Loucy (cell line): ENCODE data around the gene CDS2.

ENCODE experiments used
- H2AFZ ChIP-seq: fragments of 200-600 bp; sonication (generic); 2 replicates; pipeline ENCODE4 v1.6.0; 2016; ENCODE audit warnings: antibody characterized with exemption, mild to moderate bottlenecking, low read length, moderate library complexity
- H3F3A ChIP-seq: fragments of 200-600 bp; 2 replicates; pipeline ENCODE4 v1.6.0; 2016; ENCODE audit warnings: antibody characterized with exemption, low read depth, mild to moderate bottlenecking
- H3K27me3 ChIP-seq: fragments of 200-600 bp; sonication (generic); 2 replicates; pipeline ENCODE4 v1.6.1; 2014; ENCODE audit warnings: low read length, mild to moderate bottlenecking; ENCODE audit not compliant: insufficient read depth, poor library complexity, severe bottlenecking
- H3K36me3 ChIP-seq: fragments of 200-600 bp; sonication (generic); 2 replicates; pipeline ENCODE4 v1.6.1; 2016; ENCODE audit warnings: low read length; ENCODE audit not compliant: insufficient read depth
- H3K4me1 ChIP-seq: fragments of 200-600 bp; sonication (generic); 2 replicates; pipeline ENCODE4 v1.5.1; 2014; ENCODE audit warnings: low read length, mild to moderate bottlenecking; ENCODE audit not compliant: insufficient read depth, poor library complexity, severe bottlenecking
- H3K4me2 ChIP-seq: fragments of 200-600 bp; sonication (generic); 2 replicates; pipeline ENCODE4 v1.6.0; 2014; ENCODE audit warnings: antibody characterized with exemption, low read length, low read depth, mild to moderate bottlenecking; ENCODE audit not compliant: poor library complexity, severe bottlenecking
- H3K4me3 ChIP-seq: fragments of 200-600 bp; sonication (generic); 2 replicates; pipeline ENCODE4 v1.5.1; 2014; ENCODE audit warnings: low read length, mild to moderate bottlenecking, mixed read lengths; ENCODE audit not compliant: poor library complexity, severe bottlenecking
- H3K79me2 ChIP-seq: fragments of 200-600 bp; sonication (generic); 2 replicates; pipeline ENCODE4 v1.6.1; 2014; ENCODE audit warnings: low read length; ENCODE audit not compliant: insufficient read depth
- H3K9ac ChIP-seq: fragments of 200-600 bp; sonication (generic); 2 replicates; pipeline ENCODE4 v1.6.0; 2014; ENCODE audit warnings: mild to moderate bottlenecking, low read depth, low read length, moderate library complexity; ENCODE audit not compliant: poor library complexity, severe bottlenecking
- H3K9me2 ChIP-seq: fragments of 200-600 bp; sonication (generic); replicated peaks from 2 replicates; pipeline ENCODE4 v1.6.1; 2016; ENCODE audit warnings: low read depth, low read length, mixed read lengths
- H3K9me3 ChIP-seq: fragments of 200-600 bp; sonication (generic); 2 replicates; pipeline ENCODE4 v1.6.1; 2014; ENCODE audit warnings: mild to moderate bottlenecking, antibody characterized with exemption, low read length, low read depth; ENCODE audit not compliant: insufficient read depth
- H4K20me1 ChIP-seq: fragments of 200-600 bp; sonication (generic); 2 replicates; pipeline ENCODE4 v1.6.0; 2014; ENCODE audit warnings: antibody characterized with exemption, low read length, mild to moderate bottlenecking; ENCODE audit not compliant: insufficient read depth, poor library complexity, severe bottlenecking
- EZH2phosphoT487 ChIP-seq: fragments of 200-600 bp; IDR thresholded peaks from 2 replicates; pipeline ENCODE4 v1.6.1; 2018; ENCODE audit warnings: antibody characterized with exemption, mild to moderate bottlenecking, moderate library complexity, borderline replicate concordance
- TF ChIP-seq, protein P1 (sequence below): fragments of 200-600 bp; sonication (generic); conservative IDR thresholded peaks from 2 replicates; pipeline ENCODE4 v1.5.1; 2014; ENCODE audit warnings: mild to moderate bottlenecking, antibody characterized with exemption, low read length

The CDS2 gene

GRCh38 chr20:5203380-5203779, 76.6 kb downstream of the CDS2 start:
- TF ChIP-seq EZH2phosphoT487: no peak
- TF ChIP-seq, protein P1, sequence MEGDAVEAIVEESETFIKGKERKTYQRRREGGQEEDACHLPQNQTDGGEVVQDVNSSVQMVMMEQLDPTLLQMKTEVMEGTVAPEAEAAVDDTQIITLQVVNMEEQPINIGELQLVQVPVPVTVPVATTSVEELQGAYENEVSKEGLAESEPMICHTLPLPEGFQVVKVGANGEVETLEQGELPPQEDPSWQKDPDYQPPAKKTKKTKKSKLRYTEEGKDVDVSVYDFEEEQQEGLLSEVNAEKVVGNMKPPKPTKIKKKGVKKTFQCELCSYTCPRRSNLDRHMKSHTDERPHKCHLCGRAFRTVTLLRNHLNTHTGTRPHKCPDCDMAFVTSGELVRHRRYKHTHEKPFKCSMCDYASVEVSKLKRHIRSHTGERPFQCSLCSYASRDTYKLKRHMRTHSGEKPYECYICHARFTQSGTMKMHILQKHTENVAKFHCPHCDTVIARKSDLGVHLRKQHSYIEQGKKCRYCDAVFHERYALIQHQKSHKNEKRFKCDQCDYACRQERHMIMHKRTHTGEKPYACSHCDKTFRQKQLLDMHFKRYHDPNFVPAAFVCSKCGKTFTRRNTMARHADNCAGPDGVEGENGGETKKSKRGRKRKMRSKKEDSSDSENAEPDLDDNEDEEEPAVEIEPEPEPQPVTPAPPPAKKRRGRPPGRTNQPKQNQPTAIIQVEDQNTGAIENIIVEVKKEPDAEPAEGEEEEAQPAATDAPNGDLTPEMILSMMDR: no peak
- Histone ChIP-seq H3F3A (no peaks in the 10 kb centered on the region), H4K20me1 (no peaks in the 10 kb centered on the region), H3K9me2 (no peaks in the 10 kb centered on the region), H3K36me3 (no peaks in the 10 kb centered on the region), H3K79me2 (no peaks in the 10 kb centered on the region), H3K9me3 (no peaks in the 10 kb centered on the region), H3K27me3 (no peaks in the 10 kb centered on the region), H3K4me1 (no peaks in the 10 kb centered on the region), H3K9ac (no peak overlapping the region), H3K4me2 (no peak overlapping the region), H3K4me3 (no peak overlapping the region), H2AFZ (no peak overlapping the region)

DNA sequence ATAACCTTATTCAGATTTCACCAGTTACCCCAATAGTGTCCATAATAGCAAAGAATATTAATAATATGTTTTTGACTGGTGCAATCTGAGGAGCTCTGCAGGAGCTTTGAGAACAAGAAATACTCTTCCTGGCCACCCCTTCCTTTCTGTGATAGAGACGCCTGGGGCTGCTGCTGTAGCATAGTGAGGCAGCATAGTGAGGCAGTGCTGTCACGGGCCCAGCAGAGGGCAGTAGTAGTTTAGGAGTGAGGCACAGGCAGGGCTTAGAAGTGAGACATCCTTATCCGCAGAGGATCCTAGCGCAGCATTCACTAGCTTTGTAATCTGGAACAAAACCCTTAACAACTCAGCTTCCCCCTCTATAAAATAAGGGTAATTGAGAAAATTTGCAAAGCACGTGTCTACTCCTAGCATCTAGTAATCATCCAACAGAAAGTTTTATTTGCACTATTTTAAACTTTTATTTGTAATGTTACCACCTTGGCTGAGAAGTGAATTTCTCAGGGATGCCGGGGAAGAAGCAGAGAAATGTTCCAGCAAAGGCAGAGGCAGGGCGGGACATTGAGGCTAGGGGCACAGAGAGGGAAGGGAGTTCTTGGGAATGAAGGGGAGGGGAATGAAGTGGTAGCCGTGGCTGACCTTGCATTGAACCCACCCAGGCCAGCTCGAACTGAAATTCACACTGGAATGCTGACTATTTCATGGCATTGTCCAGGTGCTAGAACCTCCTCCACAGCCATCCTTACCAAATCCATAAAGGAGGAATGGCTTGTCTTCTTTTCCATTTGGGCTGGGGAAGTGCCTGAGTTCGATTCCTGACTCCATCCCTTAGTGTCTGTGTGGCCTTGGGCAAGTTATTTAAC, 78.8 kb downstream of the CDS2 start:
- no peak overlapping the region for H3K4me2 ChIP-seq
- no peaks in the 10 kb centered on the region for H3K9me2 ChIP-seq
- H3K9ac ChIP-seq: no peak overlapping the region
- no peak overlapping the region for H3K4me3 ChIP-seq
- TF ChIP-seq, protein P1: peak; percentile 96
- no peak for TF ChIP-seq EZH2phosphoT487
- no peaks in the 10 kb centered on the region for H3K79me2 ChIP-seq
- no peaks in the 10 kb centered on the region for H3K36me3 ChIP-seq
- H4K20me1 ChIP-seq: no peaks in the 10 kb centered on the region
- H3K4me1 ChIP-seq: no peaks in the 10 kb centered on the region
- H3K27me3 ChIP-seq: no peaks in the 10 kb centered on the region
- no peaks in the 10 kb centered on the region for H3F3A ChIP-seq
- no peak overlapping the region for H2AFZ ChIP-seq
- no peaks in the 10 kb centered on the region for H3K9me3 ChIP-seq

GRCh38 chr20:5207138-5207537, 80.3 kb downstream of the CDS2 start:
- no peak overlapping the region for H3K9ac ChIP-seq
- no peak overlapping the region for H3K4me2 ChIP-seq
- H3K4me1 ChIP-seq: no peaks in the 10 kb centered on the region
- H3K4me3 ChIP-seq: no peak overlapping the region
- TF ChIP-seq, protein P1: no peak
- TF ChIP-seq EZH2phosphoT487: no peak
- H3K36me3 ChIP-seq: no peaks in the 10 kb centered on the region
- no peaks in the 10 kb centered on the region for H3K9me2 ChIP-seq
- no peaks in the 10 kb centered on the region for H3K9me3 ChIP-seq
- H4K20me1 ChIP-seq: no peaks in the 10 kb centered on the region
- no peak overlapping the region for H2AFZ ChIP-seq
- H3K79me2 ChIP-seq: no peaks in the 10 kb centered on the region
- H3K27me3 ChIP-seq: no peaks in the 10 kb centered on the region
- H3F3A ChIP-seq: no peaks in the 10 kb centered on the region
